Mucosa of descending colon (tissue), 3 donors: ENCODE measurements around the gene RP9. TPM values are rescaled to one million over a fixed set of nuclear protein-coding genes. Genes with fewer than 3 reads are reported as not detected.
"Not testable (repeated sequence)": the region's sequence is repeated elsewhere in the genome, so short reads cannot be mapped to it uniquely, and the experiment has no call there.

Experiments
- ATAC-seq: fragments of 200-7000 bp; cut with Tn5 transposase; one replicate; pipeline ENCODE4 v1.9.1; 2020; ENCODE audit warnings: mild to moderate bottlenecking, moderate library complexity
- DNase-seq, 3 donors: peaks; one replicate each; pipeline ENCODE4 v3.0.0-alpha.2; 2020
- H3K36me3 ChIP-seq: fragments of 200-600 bp; one replicate; pipeline ENCODE4 v1.8.0; 2021; ENCODE audit warnings: low read depth, mild to moderate bottlenecking
- H3K4me1 ChIP-seq: fragments of 200-600 bp; one replicate; pipeline ENCODE4 v1.8.0; 2021; ENCODE audit warnings: low read depth, mild to moderate bottlenecking
- H3K4me3 ChIP-seq: fragments of 200-600 bp; one replicate; pipeline ENCODE4 v1.8.0; 2021; ENCODE audit warnings: mild to moderate bottlenecking
- H3K9me3 ChIP-seq: fragments of 200-600 bp; one replicate; pipeline ENCODE4 v1.8.0; 2021; ENCODE audit warnings: mild to moderate bottlenecking
- intact Hi-C, 2 donors: fragments of 100-400 bp; cut with DNase I in 1 of 2; cut with micrococcal nuclease in 1 of 2; formaldehyde crosslinking; loops; one replicate each; pipeline versions ENCODE4 v1.11.0 to v1.11.1; 2022; cut with DNase I, micrococcal nuclease
- total RNA-seq, 3 donors: library from RNA; stranded (reverse); fragmentation: NEBNext Ultra II Directional in 2 of 3; extraction: Animal tissue kit (Norgen Biotek cat#: 25700) in 2 of 3; gene quantifications; one replicate each; pipeline versions ENCODE4 v1.2.1 to v1.2.4, GENCODE V29; 2021 to 2023
- TF ChIP-seq, protein P1 (sequence below): fragments of 200-600 bp; IDR thresholded peaks from one replicate; pipeline ENCODE4 v1.8.0; 2022; ENCODE audit warnings: antibody characterized with exemption, mild to moderate bottlenecking
- donor health status: DM: no; HTN: no; CAD: no; lungs with moderate emphysema.
- donor health status: DM: no; HTN: no; CAD: no.
- donor health status: DM: no; HTN: yes; CAD: no.

The RP9 gene
- total RNA-seq, 3 donors from 2014 or later: 10.8 to 12.2 (median 11.5) TPM

DNA sequence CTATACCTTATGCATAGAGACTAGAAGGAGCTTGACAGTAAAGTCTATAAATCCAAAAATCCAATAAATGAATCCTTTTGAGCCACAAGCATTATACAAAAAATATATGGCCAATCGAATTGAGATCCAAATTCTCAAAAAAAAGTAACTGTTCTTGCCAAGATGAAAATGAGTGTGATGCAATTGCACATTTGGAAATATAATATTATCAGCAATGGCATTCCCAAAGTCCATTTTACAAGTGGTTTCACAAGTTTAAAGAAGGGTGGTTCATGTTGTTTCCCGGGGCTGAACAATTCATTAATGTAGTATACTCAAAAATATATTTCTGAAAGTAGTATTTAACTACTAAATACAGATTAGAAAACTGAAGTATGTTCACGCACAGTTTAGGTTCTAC, 7.3 kb downstream of the RP9 start:
- intact Hi-C loops: no loop called here
- H3K4me1 ChIP-seq: peaks cover 10% of the 10 kb centered on the region
- no peaks in the 10 kb centered on the region for H3K36me3 ChIP-seq
- DNase-seq (no peak), ATAC-seq (no peak)
- no peak overlapping the region for H3K4me3 ChIP-seq
- TF ChIP-seq, protein P1, sequence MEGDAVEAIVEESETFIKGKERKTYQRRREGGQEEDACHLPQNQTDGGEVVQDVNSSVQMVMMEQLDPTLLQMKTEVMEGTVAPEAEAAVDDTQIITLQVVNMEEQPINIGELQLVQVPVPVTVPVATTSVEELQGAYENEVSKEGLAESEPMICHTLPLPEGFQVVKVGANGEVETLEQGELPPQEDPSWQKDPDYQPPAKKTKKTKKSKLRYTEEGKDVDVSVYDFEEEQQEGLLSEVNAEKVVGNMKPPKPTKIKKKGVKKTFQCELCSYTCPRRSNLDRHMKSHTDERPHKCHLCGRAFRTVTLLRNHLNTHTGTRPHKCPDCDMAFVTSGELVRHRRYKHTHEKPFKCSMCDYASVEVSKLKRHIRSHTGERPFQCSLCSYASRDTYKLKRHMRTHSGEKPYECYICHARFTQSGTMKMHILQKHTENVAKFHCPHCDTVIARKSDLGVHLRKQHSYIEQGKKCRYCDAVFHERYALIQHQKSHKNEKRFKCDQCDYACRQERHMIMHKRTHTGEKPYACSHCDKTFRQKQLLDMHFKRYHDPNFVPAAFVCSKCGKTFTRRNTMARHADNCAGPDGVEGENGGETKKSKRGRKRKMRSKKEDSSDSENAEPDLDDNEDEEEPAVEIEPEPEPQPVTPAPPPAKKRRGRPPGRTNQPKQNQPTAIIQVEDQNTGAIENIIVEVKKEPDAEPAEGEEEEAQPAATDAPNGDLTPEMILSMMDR: no peak
- H3K9me3 ChIP-seq: no peaks in the 10 kb centered on the region

DNA sequence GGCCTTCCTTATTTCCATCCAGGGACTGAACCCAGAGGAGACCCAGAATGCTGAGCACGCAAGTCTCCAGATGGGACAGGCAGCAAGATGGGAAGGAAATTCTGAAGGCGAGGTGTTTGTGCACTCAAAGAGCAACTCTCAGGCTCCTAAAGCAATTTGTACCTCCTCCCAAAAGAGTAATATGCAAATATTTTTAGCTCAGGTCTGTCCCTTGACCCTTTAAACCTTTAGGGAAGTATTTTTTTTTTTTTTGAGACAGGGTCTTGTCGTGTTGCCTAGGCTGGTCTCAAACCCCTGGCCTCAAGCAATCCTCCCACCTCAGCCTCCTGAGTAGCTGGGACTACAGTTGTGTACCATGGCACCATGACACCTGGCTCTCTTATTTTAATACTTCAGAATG, 8.4 kb downstream of the RP9 start:
- TF ChIP-seq, protein P1: no peak
- intact Hi-C loops: no loop called here
- Histone ChIP-seq H3K36me3 (no peaks in the 10 kb centered on the region), H3K4me3 (no peak overlapping the region), H3K9me3 (no peaks in the 10 kb centered on the region), H3K4me1 (peaks cover 2% of the 10 kb centered on the region)
- no peak for DNase-seq
- no peak for ATAC-seq

DNA sequence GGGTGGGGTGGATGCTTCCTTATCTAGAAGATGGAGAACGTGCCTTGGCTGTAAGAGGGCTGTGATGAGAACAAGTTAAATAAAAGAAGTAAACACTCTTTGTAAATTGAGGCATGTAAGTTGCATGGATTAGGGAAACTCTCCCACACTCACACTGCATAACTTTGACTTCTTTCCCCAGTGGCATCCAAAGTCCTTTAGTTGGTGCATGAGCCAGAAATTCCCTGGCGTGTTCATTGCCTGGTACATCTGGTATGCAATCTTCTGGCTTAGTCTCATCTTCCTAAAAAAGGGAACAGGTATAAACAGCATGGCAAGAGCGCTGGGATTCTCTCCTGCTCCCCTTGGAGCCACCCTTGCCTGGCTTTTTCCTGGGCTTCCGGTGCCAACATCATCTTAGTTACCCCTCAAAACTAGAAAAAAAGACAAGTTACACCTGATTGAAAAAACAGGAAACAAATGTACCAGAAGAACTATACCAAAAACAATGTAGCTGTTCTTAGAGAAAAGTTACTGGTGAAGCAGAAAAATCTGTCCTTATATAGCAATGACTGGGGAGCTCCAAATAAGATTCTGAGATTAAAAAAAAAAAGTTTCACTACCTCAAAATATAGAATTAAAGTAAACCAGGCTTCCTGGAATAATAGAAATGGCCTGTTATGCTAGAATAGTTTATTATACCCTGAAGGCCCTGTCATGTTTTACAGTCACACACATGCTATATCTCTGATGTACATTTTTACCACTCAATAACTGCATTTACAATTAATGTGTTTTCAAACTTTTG, 9.9 kb downstream of the RP9 start:
- H3K36me3 ChIP-seq: no peaks in the 10 kb centered on the region

DNA sequence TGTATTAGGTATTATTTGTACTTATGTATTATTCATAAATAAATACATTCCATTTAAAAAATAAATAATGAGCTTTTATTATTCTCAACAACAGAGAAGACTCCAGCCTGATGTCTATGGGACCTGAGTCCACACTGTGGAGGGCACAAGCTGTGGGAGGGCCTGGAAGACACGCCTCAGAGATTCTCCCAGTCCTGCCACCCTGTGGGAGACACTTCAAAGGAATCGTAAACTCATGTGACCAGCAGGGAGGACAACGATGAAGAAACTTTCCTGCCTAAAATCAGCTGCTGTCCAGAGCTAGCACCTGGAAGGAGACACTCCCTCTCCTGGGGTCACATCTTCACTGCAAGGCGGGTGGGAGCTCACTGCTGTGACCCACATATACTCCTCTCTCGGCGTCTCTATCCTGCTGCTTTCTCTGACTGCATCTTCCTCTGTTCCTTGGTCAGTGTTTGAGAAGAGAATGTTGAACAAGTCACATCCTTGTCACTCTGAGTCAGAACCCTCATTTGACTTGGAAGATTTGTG, 14.4 kb downstream of the RP9 start:
- H3K4me3 ChIP-seq, intact Hi-C loops, H3K4me1 ChIP-seq, H3K9me3 ChIP-seq, ATAC-seq, H3K36me3 ChIP-seq, DNase-seq: not testable (repeated sequence)

More for the DNA sequence above, 9.9 kb downstream of the RP9 start:
- DNase-seq: no peak
- no peaks in the 10 kb centered on the region for H3K4me1 ChIP-seq
- intact Hi-C loops: no loop called here
- no peaks in the 10 kb centered on the region for H3K9me3 ChIP-seq
- ATAC-seq: no peak
- TF ChIP-seq, protein P1: no peak
- H3K4me3 ChIP-seq: no peak overlapping the region

DNA sequence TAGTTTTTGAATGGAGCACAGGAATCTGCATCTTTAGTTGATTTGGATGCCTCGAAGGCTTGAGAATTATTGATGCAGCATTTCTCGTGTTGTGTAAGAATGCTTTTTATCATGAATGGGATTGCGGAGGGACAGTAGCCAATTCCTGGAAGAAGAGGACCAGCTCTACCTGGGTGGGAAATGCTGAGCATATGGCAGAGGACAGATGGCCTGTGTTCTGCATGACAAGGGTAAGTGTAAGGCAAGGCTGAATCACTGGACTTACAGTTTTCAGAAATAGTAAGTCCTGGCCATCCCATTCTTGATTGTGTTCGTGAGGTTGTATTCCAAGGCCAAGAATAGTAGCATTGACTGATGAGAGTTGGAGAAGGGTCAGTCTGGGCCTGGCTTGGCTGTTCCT, 15.9 kb downstream of the RP9 start:
- intact Hi-C loops: no loop called here
- Histone ChIP-seq H3K4me1 (no peaks in the 10 kb centered on the region), H3K4me3 (no peak overlapping the region), H3K36me3 (no peaks in the 10 kb centered on the region), H3K9me3 (no peaks in the 10 kb centered on the region)
- ATAC-seq (no peak), DNase-seq (no peak)
- TF ChIP-seq, protein P1: no peak

DNA sequence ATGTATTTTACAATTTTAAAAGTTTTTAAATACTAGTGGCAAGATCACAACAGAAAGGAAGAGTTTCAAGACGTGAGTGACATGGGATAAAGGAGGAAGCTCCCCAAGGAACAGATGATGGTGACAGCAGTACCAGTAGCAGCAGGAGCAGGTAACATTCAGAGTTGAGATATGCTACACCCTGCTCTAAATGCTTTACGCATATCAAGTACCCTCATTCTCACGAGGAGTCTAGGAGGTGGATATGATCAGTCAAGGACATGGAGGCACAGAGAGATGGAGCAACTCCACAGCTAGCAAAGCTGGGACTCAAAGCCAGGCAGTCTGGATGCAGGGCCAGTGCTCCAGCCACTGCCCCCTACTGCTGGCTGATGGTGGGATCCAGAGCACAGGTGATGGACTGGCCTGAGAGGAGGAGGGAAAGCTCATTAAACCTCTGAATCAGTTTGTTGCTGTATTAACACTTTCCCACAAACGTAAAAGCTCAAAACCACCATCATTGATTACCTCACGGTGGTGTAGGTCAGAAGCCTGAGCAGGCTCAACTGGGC, 17.5 kb downstream of the RP9 start:
- TF ChIP-seq, protein P1: no peak
- peak; percentile 31 for ATAC-seq
- Histone ChIP-seq H3K4me1 (no peaks in the 10 kb centered on the region), H3K9me3 (no peaks in the 10 kb centered on the region), H3K4me3 (no peak overlapping the region), H3K36me3 (no peaks in the 10 kb centered on the region)
- intact Hi-C loops: no loop called here
- no peak for DNase-seq
